Urothelium cell line (cell line): ENCODE results near the gene RYK.
"Not testable (repeated sequence)": the region's sequence is repeated elsewhere in the genome, so short reads cannot be mapped to it uniquely, and the experiment has no call there.

ENCODE experiments used
- DNase-seq: peaks from one replicate; pipeline ENCODE4 v3.0.0; 2011; ENCODE audit warnings: low spot score, mixed read lengths
- FAIRE-seq: peaks from 2 replicates; lab custom pipeline; 2011; peaks lifted over from hg19 to GRCh38; lab: Jason Lieb, UNC

Gene RYK

DNA sequence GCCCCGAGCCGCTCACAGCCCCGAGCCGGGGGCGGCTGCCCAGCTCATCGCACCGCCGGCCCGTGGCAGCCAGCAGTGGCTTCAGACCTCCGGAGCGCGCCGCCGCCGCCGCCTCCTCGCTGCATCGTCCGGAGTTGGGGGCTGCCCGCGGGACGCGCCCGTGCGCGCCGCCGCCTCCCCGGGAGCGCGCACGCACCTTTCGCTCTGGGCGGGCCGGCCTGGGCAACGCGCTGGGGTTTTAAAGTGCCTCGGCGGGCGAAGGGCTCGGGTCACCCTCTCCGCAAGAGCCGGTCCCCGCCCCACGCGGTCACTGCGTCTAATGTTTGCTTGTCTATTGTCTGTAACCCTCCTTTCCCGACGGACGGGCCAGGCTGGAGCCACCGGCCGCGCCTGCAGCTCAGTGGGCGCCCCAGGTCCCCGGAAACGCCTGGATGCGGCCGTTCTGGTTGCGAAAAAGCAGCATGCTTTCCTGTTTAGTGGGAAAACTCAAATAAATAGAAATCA is at the start of gene RYK:
Gene RYK (minus strand): TSS at position 143 of the 504 bp plus-strand sequence. CDS start 205 bp downstream, outside the sequence.
- peak; percentile 94 for DNase-seq
- FAIRE-seq: peak; percentile 77

DNA sequence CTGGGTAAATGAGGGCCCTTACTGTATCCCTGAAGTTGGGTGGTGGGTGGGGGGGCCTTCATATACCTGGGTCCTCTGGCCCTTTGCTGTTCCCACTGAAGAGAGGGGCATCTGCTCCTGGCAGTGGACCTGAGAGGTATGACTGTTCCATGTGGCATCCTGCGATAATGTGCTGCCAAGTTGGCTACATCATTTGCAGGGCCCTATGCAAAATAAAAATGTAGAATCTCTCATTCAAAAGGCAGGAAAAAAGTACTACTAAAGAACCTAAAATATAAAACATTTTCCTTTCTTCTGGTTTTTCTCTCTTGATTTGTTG is 49.2 kb upstream of the RYK start:
- FAIRE-seq (no peak), DNase-seq (no peak)

DNA sequence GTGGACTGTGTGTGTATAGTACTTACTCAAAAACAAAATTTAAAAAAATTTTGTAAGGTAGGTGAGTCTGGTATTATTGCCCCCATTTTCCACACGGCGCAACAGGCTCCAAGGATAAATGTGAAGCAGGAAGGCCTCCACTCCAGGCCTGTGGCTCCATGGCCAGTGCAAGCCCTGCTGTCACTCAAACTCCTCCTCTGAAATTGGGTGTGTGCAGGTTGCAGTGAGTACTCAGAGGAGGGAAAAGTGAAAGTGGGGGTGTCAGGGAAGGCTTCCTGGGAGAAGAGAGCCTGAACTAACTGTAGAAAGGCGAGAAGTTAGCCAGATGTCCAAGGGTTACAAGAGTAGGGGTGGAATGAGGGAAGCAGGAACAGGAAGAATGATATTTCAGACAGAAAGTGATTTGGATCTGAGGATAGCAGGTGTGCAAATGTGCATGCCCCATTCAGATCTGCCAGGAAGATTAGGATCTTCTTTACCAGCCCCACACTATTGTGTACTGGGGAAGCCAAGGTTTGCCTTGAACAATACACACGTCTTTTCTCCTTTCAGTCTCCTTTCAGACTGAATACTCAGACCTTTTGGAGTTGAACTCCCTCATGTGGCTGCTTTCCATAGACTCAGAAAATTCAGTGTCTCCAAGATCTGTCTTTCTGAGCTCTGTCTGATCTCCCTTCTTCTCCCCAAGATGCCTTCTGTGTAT is 48.7 kb upstream of the RYK start:
- DNase-seq: no peak
- no peak for FAIRE-seq

DNA sequence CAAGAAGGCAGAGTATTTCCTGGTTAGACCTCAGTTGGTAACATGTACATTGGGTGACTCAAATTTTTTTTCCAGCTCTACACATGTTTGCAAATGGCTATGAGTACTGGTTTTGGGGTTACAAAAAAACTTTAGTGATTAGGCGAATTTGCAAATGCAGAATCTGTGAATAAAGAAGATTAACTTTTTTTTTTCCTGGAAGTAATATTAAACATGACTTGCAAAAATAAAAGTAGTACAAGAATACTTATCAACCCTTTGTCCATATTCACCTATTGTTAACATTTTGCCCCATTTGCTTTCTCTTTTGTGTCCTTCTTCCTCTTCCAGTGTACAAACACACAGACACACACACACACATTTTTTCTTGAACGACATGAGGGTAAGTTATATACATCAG is 47.6 kb upstream of the RYK start:
- DNase-seq: no peak
- no peak for FAIRE-seq

DNA sequence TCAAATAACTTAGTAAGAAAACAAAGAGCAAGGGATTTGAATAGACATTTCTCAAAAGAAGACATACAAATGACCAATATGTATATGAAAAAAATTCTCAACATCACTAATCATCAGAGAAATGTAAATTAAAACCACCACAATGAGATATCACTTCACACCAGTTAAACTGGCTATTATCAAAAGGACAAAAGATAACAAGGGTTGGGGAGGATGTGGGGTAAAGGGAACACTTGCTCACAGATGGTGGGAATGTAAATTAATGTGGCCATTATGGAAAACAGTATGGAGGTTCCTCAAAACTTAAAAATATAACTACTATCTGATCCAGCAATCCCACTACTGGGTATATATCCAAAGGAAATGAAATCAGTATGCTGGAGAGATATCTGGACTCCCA is 46.0 kb upstream of the RYK start:
- DNase-seq: no peak
- no peak for FAIRE-seq

DNA sequence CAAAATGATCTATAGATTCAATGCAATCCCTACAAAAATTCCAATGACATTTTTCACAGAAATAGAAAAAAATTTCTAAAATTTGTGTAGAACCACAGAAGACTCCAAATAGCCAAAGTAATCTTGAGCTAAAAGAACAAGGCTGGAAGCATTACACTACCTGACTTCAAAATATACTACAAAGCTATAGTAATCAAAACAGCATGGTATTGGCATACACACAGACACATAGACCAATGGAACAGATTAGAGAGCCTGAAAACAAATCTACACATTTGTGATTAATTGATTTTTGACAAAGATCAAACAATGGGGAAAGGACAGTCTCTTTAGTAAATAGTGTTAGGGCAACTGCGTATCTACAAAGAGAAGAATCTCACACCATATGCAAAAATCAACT is 45.3 kb upstream of the RYK start:
- no peak for FAIRE-seq
- no peak for DNase-seq

DNA sequence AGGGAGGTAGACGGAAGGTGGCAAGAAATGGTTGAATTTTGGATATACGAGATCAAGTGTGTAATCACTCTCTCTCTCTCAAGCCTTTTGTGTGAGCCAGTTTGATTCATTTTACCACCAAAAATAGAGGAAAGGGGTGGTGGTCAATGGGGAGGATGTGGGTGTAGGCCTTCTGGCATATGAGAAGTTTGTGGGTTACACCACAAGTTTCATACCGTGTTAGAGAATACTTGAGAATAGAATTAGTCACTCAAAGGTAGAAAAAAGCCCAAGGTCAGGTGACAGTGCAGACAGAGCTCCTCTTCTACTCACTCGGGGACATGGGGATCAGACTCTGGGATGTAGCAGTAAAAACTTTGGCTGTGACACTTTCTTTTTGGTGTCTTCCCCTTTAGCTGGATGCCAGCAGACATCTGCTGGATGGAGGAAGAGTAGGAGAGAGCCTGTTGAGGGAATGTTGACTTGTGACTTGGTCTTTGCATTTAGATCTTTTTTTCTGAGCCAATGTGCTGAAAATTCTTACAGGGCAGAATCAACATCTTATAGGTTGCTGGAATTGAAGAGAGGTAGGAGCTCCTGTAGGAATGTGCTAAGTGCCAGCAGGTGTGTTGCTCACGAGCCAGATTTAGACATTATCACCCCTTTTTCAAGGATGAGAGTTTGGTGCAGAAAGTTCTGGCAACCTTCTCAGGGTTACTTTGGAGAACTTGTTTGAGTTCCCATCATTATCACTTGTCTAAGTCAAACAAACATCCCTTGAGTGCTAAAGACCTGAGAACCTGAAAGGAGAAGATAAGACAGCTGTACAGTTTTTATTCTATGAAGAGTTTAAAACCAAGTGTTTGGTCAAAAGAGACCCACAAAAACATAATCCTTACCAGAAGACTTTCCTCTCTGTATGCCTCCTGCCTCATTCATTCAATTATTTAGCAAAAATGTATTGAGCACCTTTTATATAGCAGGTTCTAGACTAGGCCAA is 43.9 kb upstream of the RYK start:
- FAIRE-seq (no peak), DNase-seq (no peak)

- DNase-seq: no peak
- FAIRE-seq: no peak
Measured at GRCh38 chr3:134291319-134292254, 40.9 kb upstream of the RYK start.

DNA sequence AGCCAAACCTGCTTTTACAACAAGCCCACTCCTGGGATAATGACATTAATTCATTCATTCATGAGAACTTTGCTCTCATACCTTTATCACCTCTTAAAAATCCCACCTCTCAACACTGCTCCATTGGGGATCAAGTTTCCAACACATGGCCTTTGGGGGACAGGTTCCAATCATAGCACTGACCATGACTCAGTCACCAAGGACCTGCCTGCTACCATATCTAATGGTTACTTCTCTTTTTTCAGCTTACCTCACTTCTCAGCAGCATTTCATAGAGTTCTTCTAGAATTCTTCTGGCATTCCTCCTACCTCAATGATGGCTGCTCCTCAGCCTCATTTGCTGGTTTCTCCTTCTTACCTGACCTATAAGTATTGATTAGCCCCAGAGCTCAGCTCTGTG is 36.9 kb upstream of the RYK start:
- no peak for FAIRE-seq
- no peak for DNase-seq

- DNase-seq (no peak), FAIRE-seq (no peak)
Measured at GRCh38 chr3:134284438-134284837, 33.8 kb upstream of the RYK start.

- DNase-seq: no peak
- FAIRE-seq: no peak
Measured at GRCh38 chr3:134282659-134283047, 32.0 kb upstream of the RYK start.

DNA sequence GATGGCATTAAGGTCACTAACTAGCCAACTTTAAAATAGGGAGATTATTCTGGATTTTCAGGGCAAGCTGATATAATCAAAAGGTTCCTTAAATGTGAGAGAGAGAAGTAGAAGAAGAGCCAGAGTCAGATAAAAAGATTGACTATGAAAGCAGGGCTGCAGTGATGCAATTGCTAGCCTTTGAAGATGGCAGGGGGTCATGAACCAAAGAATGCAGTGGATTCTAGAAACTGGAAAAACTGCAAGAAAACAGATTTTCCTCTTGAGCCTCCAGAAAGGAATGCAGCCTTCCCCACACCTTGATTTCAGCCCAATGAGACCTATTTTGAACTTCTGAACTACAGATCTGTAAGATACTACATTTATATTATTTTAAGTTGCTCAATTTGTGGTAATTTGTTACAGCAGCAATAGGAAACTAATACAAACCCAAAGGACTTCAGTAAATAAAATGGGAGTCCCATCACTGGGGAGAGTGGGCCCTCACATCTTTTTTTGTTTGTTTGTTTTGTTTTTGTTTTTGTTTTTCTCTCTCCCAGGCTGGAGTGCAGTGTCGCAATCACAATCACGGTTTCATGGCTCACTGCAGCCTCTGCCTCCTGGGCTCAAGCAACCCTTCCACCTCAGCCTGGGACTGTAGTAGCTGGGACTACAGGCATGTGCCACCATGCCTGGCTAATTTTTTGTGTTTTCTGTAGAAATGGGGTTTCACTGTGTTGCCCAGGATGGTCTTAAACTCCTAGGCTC is 31.4 kb upstream of the RYK start:
- DNase-seq: no peak
- no peak for FAIRE-seq

GRCh38 chr3:134279466-134279865 is 28.8 kb upstream of the RYK start:
- FAIRE-seq (no peak), DNase-seq (no peak)

GRCh38 chr3:134277066-134277660 is 26.5 kb upstream of the RYK start:
- DNase-seq (no peak), FAIRE-seq (no peak)

DNA sequence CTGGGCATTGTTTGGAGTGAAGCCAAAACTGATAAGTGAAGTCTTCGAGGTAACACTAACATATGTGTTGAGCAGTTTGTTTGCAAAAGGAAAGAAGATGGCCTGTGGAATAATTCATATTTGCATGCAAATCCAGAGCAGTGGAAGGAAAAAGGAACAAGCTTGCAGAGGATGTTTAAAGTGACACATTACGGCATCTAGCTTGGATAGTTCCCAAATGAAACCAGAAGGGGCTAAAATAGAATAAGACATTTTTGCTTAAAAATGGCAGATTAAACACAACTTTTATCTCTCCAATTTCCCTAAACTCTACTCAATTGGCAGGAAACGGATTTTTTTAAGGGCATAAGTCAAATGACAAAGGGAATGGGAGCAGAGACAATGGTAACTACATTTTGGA is 25.4 kb upstream of the RYK start:
- no peak for DNase-seq

GRCh38 chr3:134275110-134275509 is 24.5 kb upstream of the RYK start:
- not testable (repeated sequence) for FAIRE-seq, DNase-seq

More for the DNA sequence above, 25.4 kb upstream of the RYK start:
- no peak for FAIRE-seq

DNA sequence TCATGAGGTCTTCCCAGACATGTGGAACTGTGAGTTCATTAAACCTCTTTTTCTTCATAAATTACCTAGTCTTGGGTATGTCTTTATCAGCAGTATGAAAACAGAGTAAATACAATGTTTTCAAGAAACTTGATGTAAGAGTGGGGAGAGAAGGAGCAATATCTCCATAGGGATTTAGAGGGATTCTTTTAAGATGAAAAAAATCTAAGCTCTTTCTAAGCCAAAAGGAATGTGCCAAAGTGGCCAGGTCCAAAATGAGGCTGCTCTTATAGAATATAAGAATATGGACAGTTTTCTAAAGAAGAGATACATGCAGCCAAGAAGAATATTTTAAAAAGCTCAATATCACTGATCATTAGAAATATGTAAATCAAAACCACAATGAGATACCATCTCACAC is 23.9 kb upstream of the RYK start:
- no peak for FAIRE-seq
- no peak for DNase-seq

DNA sequence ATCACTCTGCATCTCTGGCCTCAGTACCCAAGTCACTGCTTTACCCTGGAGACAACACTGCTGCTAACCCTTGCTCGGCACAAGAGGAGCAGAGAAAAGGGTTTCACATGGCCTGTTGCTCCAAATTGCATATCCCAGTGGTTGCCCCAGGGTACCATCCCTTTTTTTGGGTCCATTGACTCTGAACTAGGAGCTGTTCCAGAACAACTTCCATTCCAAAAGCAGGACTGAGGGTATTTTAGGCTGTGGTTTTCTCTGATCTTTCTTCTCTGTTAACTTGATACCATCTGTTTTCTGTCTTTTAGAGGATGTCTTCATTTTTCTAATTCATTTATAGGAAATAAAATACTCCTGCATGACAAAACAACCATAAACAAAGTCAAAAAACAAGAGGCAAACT is 17.3 kb upstream of the RYK start:
- DNase-seq: no peak
- no peak for FAIRE-seq

DNA sequence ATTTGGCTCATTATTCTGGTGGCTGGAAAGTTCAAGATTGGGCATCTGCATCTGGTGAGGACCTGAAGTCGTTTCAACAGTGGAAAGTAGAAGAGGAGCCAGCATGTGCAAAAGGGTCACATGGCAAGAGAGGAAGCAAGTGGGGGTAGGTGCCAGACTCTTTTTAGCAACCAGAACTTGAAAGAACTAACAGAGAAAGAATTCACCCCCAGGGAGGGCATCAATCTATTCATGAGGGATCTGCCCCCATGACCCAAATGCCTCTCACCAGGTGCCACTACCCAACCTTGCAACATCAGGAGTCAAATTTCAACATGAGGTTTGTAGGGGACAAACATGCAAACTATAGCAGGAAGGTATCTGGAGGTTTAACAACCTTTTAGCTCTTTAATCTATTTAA is 10.3 kb upstream of the RYK start:
- DNase-seq (no peak), FAIRE-seq (no peak)
